Memory B cell (primary cell): ENCODE data around the gene LONP1.
"Not testable (repeated sequence)": the region's sequence is repeated elsewhere in the genome, so short reads cannot be mapped to it uniquely, and the experiment has no call there.

Experiments
- ATAC-seq: fragments of 150-1000 bp; cut with Tn5 transposase; 2 replicates; pipeline ENCODE4 v1.10.0; 2021; ENCODE audit warnings: low read depth, mild to moderate bottlenecking, moderate library complexity
- DNase-seq, 2 donors: peaks; one replicate each; pipeline ENCODE4 v3.0.0; 2022; ENCODE audit warnings: low spot score in 2 of 2
- H3K27ac Mint-ChIP-seq: one replicate; pipeline ENCODE4 v1.8.0; 2022; ENCODE audit warnings: mild to moderate bottlenecking, moderate library complexity, mixed read lengths
- H3K27me3 Mint-ChIP-seq: one replicate; pipeline ENCODE4 v1.8.0; 2022; ENCODE audit warnings: mixed read lengths
- H3K36me3 Mint-ChIP-seq: one replicate; pipeline ENCODE4 v1.8.0; 2022; ENCODE audit warnings: mild to moderate bottlenecking, mixed read lengths
- H3K4me1 Mint-ChIP-seq: one replicate; pipeline ENCODE4 v1.8.0; 2022; ENCODE audit warnings: mixed read lengths
- H3K4me3 Mint-ChIP-seq: one replicate; pipeline ENCODE4 v1.8.0; 2022; ENCODE audit warnings: mild to moderate bottlenecking, moderate library complexity, mixed read lengths
- H3K9me3 Mint-ChIP-seq: one replicate; pipeline ENCODE4 v1.8.0; 2022; ENCODE audit warnings: mixed read lengths

Gene LONP1

DNA sequence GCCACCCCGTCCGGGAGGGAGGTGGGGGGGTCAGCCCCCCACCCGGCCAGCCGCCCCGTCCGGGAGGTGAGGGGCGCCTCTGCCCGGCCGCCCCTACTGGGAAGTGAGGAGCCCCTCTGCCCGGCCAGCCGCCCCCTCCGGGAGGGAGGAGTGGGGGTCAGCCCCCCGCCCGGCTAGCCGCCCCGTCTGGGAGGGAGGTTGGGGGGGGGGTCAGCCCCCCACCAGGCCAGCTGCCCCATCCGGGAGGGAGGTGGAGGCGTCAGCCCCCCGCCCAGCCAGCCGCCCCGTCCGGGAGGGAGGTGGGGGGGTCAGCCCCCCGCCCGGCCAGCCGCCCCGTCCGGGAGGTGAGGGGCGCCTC, 17.9 kb downstream of the LONP1 start:
- not testable (repeated sequence) for DNase-seq, H3K27ac Mint-ChIP-seq, H3K4me3 Mint-ChIP-seq, H3K27me3 Mint-ChIP-seq, H3K9me3 Mint-ChIP-seq, H3K4me1 Mint-ChIP-seq, ATAC-seq
- peaks cover 16% of the 10 kb centered on the region for H3K36me3 Mint-ChIP-seq

DNA sequence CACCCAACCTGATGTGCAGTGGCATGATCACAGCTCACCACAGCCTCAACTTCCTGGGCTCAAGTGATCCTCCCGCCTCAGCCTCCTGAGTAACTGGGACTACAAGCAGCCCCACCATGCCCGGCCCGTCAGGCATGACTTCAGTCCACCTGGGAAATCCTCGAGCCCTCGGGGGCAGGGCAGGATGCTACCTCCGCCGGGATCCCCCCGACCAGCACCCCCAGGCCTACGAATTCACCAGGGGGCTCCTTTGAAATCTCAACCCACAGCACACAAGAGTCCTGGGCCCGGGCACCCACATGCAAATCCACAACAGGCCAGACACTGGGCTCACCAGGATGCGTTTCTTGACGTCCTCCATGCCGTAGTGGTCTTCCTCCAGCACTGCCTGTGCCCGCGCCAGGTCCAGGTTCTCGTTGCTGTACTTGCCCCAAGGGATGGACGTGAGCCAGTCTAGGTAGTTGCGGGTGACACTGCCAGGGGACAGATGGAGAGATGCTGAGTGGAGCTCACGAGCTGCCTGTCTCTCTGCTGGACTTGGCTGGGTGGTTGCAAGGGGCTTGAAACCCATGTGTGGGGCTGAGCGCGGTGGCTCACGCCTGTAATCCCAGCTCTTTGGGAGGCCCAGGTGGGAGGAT, 19.4 kb downstream of the LONP1 start:
- H3K4me1 Mint-ChIP-seq: peaks cover 7% of the 10 kb centered on the region
- no peaks in the 10 kb centered on the region for H3K9me3 Mint-ChIP-seq
- H3K27me3 Mint-ChIP-seq: no peaks in the 10 kb centered on the region
- DNase-seq (no peak), ATAC-seq (no peak)
- no peak overlapping the region for H3K4me3 Mint-ChIP-seq
- H3K36me3 Mint-ChIP-seq: peaks cover 17% of the 10 kb centered on the region
- no peak overlapping the region for H3K27ac Mint-ChIP-seq

GRCh38 chr19:5698635-5699422, 21.1 kb downstream of the LONP1 start:
- no peak overlapping the region for H3K27ac Mint-ChIP-seq
- peaks cover 7% of the 10 kb centered on the region for H3K4me1 Mint-ChIP-seq
- H3K36me3 Mint-ChIP-seq: peaks cover 24% of the 10 kb centered on the region

DNA sequence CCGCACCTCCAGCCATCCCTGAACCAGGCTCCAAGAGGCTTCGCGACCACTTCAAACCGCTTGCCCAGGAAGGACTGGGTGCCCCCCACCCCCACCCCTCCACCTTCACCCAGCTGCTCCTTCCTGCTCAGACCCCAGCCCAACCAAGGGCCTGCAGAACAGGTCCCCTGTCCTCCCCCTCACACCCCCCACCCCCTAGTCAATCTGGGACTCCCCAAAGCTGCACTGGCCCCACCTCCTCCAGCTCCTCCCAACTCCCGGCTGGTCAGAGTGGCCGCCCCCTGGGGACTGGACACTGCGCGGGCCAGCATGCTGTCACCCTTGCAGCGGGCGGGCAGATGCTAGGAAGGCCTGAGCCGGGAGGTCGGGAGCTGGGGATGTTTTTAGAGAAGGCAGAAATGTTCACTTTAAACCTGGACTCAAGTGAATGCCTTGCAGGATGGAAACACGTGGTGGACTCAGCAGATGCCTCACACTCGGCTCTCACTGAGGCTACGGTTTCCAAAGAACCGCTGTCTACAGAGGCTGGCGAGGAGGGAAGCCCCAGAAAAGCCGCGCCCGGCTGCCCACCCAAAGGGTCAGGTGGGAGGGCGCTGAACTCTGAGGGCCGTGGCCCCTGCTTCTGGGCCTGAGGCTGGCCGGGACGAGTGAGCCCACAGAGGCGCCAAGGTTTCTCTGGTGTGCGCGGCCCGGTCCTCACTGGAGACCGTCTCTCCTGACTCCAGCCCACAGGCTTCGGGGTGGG, 21.9 kb downstream of the LONP1 start:
- DNase-seq (no peak), ATAC-seq (no peak)
- Mint-ChIP-seq H3K36me3 (peaks cover 24% of the 10 kb centered on the region), H3K9me3 (no peaks in the 10 kb centered on the region), H3K4me3 (no peak overlapping the region), H3K27ac (no peak overlapping the region), H3K4me1 (peaks cover 9% of the 10 kb centered on the region), H3K27me3 (no peaks in the 10 kb centered on the region)

More at GRCh38 chr19:5698635-5699422, 21.1 kb downstream of the LONP1 start:
- DNase-seq (no peak), ATAC-seq (peak; percentile 78)
- no peak overlapping the region for H3K4me3 Mint-ChIP-seq
- H3K9me3 Mint-ChIP-seq: no peaks in the 10 kb centered on the region
- H3K27me3 Mint-ChIP-seq: no peaks in the 10 kb centered on the region

GRCh38 chr19:5697022-5697889, 22.7 kb downstream of the LONP1 start:
- ATAC-seq: no peak
- no peaks in the 10 kb centered on the region for H3K9me3 Mint-ChIP-seq
- no peaks in the 10 kb centered on the region for H3K27me3 Mint-ChIP-seq
- H3K4me3 Mint-ChIP-seq: no peak overlapping the region
- H3K36me3 Mint-ChIP-seq: peaks cover 26% of the 10 kb centered on the region
- peak overlapping the region; percentile 79 for H3K27ac Mint-ChIP-seq
- DNase-seq: no peak
- H3K4me1 Mint-ChIP-seq: peaks cover 17% of the 10 kb centered on the region

GRCh38 chr19:5696196-5697021, 23.5 kb downstream of the LONP1 start:
- DNase-seq (no peak), ATAC-seq (no peak)
- Mint-ChIP-seq H3K27me3 (no peaks in the 10 kb centered on the region), H3K4me1 (peaks cover 17% of the 10 kb centered on the region), H3K4me3 (no peak overlapping the region), H3K36me3 (peaks cover 23% of the 10 kb centered on the region), H3K27ac (peak overlapping the region; percentile 79), H3K9me3 (no peaks in the 10 kb centered on the region)

DNA sequence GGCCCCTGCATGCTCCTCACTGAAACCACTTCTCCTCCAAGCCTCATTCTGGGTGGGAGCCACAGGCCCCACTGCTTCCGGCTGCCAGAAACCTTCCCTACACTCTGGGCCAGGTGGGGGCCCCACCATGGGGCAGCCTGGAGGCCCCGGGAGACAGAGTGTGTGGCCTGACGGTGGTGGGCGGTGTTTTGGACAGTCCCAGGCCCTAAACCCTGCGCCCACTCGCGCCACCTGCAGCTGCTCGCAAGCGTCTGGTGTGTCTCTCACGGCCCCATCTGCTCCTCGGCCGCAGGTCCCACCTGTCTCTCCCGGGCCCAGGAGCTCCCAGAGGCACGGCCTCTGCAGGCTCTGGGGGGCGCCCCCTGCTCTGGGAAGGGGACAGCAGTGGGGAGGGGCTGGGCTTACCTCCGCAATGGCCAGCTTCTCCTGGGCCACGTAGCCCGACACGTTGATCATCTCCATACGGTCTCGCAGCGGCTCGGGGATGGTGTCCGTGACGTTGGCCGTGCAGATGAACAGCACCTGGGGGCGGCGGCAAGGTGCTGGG, 24.2 kb downstream of the LONP1 start:
- no peak overlapping the region for H3K27ac Mint-ChIP-seq
- no peak for ATAC-seq

DNA sequence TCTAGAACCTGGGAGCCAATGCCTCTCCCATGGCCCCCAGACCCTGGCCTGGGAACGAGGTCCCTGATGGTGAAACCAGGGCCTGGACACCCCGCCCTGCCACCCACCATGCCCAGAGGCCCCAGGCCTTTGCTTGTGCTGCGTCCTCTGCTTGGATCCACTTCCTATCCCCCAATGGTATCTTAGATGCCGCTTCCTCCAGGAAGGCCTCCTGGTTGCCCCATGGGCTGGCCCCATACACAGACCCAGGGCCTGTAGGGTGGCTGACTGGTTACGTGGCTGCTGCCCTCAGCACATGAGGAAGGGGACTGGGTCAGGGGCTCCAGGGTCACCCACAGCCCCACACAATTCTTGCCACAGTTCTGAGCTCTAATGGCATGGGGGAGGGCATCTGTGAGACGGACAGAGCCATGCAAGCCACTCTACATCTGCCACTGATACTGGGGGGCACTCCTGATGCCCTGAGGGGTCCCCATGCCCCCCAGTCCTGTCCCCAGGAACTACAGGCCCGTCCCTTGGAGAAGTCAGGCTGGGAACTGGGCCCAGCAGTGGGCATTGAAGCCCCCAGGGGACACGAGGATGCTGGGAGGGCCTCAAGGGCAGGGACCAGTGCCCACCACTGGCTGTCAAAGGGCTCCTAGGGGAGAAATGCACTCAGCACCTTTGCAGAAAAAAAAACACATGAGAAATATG, 24.8 kb downstream of the LONP1 start:
- no peak overlapping the region for H3K27ac Mint-ChIP-seq
- no peak for ATAC-seq
- H3K27me3 Mint-ChIP-seq: no peaks in the 10 kb centered on the region
- peaks cover 26% of the 10 kb centered on the region for H3K4me1 Mint-ChIP-seq
- peaks cover 25% of the 10 kb centered on the region for H3K36me3 Mint-ChIP-seq
- H3K9me3 Mint-ChIP-seq: no peaks in the 10 kb centered on the region
- H3K4me3 Mint-ChIP-seq: no peak overlapping the region
- no peak for DNase-seq

More for the DNA sequence above, 24.2 kb downstream of the LONP1 start:
- DNase-seq: no peak
- no peaks in the 10 kb centered on the region for H3K27me3 Mint-ChIP-seq
- H3K36me3 Mint-ChIP-seq: peaks cover 21% of the 10 kb centered on the region
- H3K4me3 Mint-ChIP-seq: no peak overlapping the region
- peaks cover 22% of the 10 kb centered on the region for H3K4me1 Mint-ChIP-seq
- H3K9me3 Mint-ChIP-seq: no peaks in the 10 kb centered on the region

GRCh38 chr19:5694167-5694955, 25.6 kb downstream of the LONP1 start:
- H3K27ac Mint-ChIP-seq: peak overlapping the region; percentile 20
- H3K9me3 Mint-ChIP-seq: no peaks in the 10 kb centered on the region
- ATAC-seq (no peak), DNase-seq (no peak)
- no peak overlapping the region for H3K4me3 Mint-ChIP-seq
- peaks cover 30% of the 10 kb centered on the region for H3K4me1 Mint-ChIP-seq
- no peaks in the 10 kb centered on the region for H3K27me3 Mint-ChIP-seq
- H3K36me3 Mint-ChIP-seq: peaks cover 25% of the 10 kb centered on the region

DNA sequence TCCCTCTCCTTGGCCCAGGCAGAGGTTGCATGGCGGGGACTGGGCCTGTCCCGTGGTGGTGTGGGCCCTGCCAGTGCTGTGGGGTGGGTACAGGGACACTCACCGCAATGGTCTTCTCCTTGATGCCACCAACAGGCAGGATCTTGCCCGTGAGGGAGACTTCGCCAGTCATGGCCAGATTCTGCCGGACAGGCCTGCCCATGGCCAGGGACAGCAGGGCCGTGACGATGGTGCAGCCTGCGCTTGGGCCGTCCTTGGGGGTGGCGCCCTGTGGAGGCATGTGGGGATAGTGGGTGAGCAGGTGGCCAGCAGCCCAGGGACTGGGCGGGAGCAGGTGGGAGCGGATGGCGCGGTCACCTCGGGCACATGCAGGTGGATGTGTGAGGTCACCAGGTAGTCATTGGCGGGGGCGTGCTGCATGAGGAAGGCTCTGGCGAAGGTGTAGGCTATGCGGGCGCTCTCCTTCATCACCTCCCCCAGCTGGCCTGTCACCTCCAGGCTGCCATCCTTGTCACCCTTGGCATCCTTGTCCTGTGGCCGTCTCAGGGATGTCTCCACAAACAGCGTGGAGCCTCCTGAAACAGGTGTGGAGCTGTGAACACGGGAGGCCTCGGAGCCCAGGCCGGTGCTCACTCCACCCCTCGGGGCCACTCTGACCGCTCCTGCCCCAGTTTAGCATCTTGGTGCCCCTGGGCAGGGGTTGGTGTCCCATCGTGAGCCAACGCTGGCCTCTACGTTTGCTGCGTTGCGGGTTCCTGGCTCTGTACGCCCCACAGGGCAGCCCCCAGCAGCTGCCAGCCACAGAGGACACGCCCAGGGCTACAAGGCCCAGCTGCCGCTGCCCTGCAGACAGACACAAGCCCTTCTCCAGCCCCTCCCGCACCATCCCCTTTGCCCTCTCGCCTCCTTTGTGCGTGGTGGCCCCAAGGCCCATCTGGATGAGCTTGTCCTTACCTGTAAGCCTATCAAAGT, 26.5 kb downstream of the LONP1 start:
- H3K4me3 Mint-ChIP-seq: no peak overlapping the region
- no peaks in the 10 kb centered on the region for H3K9me3 Mint-ChIP-seq
- no peaks in the 10 kb centered on the region for H3K27me3 Mint-ChIP-seq
- ATAC-seq (no peak), DNase-seq (no peak)
- H3K27ac Mint-ChIP-seq: peak overlapping the region; percentile 47
- H3K4me1 Mint-ChIP-seq: peaks cover 29% of the 10 kb centered on the region
- peaks cover 20% of the 10 kb centered on the region for H3K36me3 Mint-ChIP-seq

GRCh38 chr19:5692723-5693194, 27.2 kb downstream of the LONP1 start:
- H3K36me3 Mint-ChIP-seq: peaks cover 20% of the 10 kb centered on the region
- no peak overlapping the region for H3K4me3 Mint-ChIP-seq
- H3K4me1 Mint-ChIP-seq: peaks cover 29% of the 10 kb centered on the region
- DNase-seq (no peak), ATAC-seq (no peak)
- H3K27me3 Mint-ChIP-seq: no peaks in the 10 kb centered on the region
- H3K9me3 Mint-ChIP-seq: no peaks in the 10 kb centered on the region
- peak overlapping the region; percentile 47 for H3K27ac Mint-ChIP-seq
